GM23248 (cell line): ENCODE results near the gene TM9SF1. TPM values are rescaled to one million over a fixed set of nuclear protein-coding genes. Genes with fewer than 3 reads are reported as not detected.

Source experiments
- DNase-seq: peaks from one replicate; pipeline ENCODE4 v3.0.0-alpha.2; 2015
- H2AFZ ChIP-seq: fragments of 200-600 bp; sonication (generic); 2 replicates; pipeline ENCODE4 v1.6.1; 2016; ENCODE audit warnings: antibody characterized with exemption
- H3F3A ChIP-seq: fragments of 200-600 bp; sonication (generic); 2 replicates; pipeline ENCODE4 v1.6.1; 2016; ENCODE audit warnings: mild to moderate bottlenecking, antibody characterized with exemption, mixed run types; ENCODE audit not compliant: insufficient read depth
- H3K27ac ChIP-seq: fragments of 200-600 bp; sonication (generic); 2 replicates; pipeline ENCODE4 v1.5.1; 2016; ENCODE audit warnings: mild to moderate bottlenecking
- H3K27me3 ChIP-seq: fragments of 200-600 bp; sonication (generic); replicated peaks from 2 replicates; pipeline ENCODE4 v1.6.1; 2016; ENCODE audit warnings: mild to moderate bottlenecking; ENCODE audit not compliant: insufficient read depth
- H3K36me3 ChIP-seq: fragments of 200-600 bp; sonication (generic); 2 replicates; pipeline ENCODE4 v1.6.1; 2016; ENCODE audit warnings: low read depth, mild to moderate bottlenecking
- H3K4me1 ChIP-seq: fragments of 200-600 bp; sonication (generic); 2 replicates; pipeline ENCODE4 v1.6.1; 2016; ENCODE audit warnings: mild to moderate bottlenecking; ENCODE audit not compliant: insufficient read depth
- H3K4me2 ChIP-seq: fragments of 200-600 bp; sonication (generic); one replicate; pipeline ENCODE4 v1.6.1; 2016; ENCODE audit warnings: mild to moderate bottlenecking; ENCODE audit not compliant: unreplicated experiment
- H3K4me3 ChIP-seq: fragments of 200-600 bp; sonication (generic); 2 replicates; pipeline ENCODE4 v1.5.1; 2016; ENCODE audit warnings: mild to moderate bottlenecking
- H3K79me2 ChIP-seq: fragments of 200-600 bp; sonication (generic); 2 replicates; pipeline ENCODE4 v1.6.1; 2016; ENCODE audit warnings: mild to moderate bottlenecking; ENCODE audit not compliant: insufficient read depth
- H3K9ac ChIP-seq: fragments of 200-600 bp; sonication (generic); 2 replicates; pipeline ENCODE4 v1.6.1; 2016; ENCODE audit warnings: mild to moderate bottlenecking
- H3K9me2 ChIP-seq: fragments of 200-600 bp; sonication (generic); 2 replicates; pipeline ENCODE4 v1.6.1; 2016; ENCODE audit warnings: mixed run types, mild to moderate bottlenecking, moderate library complexity; ENCODE audit not compliant: insufficient read depth
- H3K9me3 ChIP-seq: fragments of 200-600 bp; sonication (generic); one replicate; pipeline ENCODE4 v1.6.1; 2017; ENCODE audit warnings: low read depth
- H4K20me1 ChIP-seq: fragments of 200-600 bp; sonication (generic); 2 replicates; pipeline ENCODE4 v1.6.0; 2016; ENCODE audit not compliant: insufficient read depth
- EZH2 ChIP-seq: fragments of 200-600 bp; sonication (generic); IDR thresholded peaks from 2 replicates; pipeline ENCODE4 v1.6.1; 2018; ENCODE audit warnings: antibody characterized with exemption, mild to moderate bottlenecking; ENCODE audit not compliant: insufficient read depth, poor library complexity, severe bottlenecking
- EZH2phosphoT487 ChIP-seq: fragments of 200-600 bp; sonication (generic); IDR thresholded peaks from 2 replicates; pipeline ENCODE4 v1.6.1; 2018; ENCODE audit warnings: antibody characterized with exemption, moderate library complexity, mild to moderate bottlenecking, low read depth; ENCODE audit not compliant: insufficient read depth
- WGBS, 2 experiments: methylation state at CpG; one replicate each; pipeline ENCODE4 v1.1.6; 2015 to 2017; ENCODE audit warnings: low lambda C conversion rate in 2 of 2, low coverage in 1 of 2; ENCODE audit errors: missing lambda C conversion rate in 2 of 2; 5-methylcytosine and 5-hydroxymethylcytosine counted together
- in situ Hi-C: fragments of 300-500 bp; cut with MboI; formaldehyde crosslinking; loops from 2 replicates; pipeline ENCODE4 v1.15.0; 2020
- polyA plus RNA-seq: library from polyadenylated mRNA; unstranded; fragments of >200 nt; fragmentation: Nextera tagmentation; extraction: Ambion mirVana; gene quantifications from 2 replicates; pipeline ENCODE4 v1.2.1, GENCODE V29; 2016
- total RNA-seq: library from RNA; depleted of rRNA; stranded (reverse); fragments of >200 nt; shearing (Covaris generic); gene quantifications from 2 replicates; pipeline ENCODE4 v1.2.3, GENCODE V29; 2014

TM9SF1 gene
- total and polyA plus RNA-seq, 2 experiments from 2014 or later = 93.8 to 102 TPM

DNA sequence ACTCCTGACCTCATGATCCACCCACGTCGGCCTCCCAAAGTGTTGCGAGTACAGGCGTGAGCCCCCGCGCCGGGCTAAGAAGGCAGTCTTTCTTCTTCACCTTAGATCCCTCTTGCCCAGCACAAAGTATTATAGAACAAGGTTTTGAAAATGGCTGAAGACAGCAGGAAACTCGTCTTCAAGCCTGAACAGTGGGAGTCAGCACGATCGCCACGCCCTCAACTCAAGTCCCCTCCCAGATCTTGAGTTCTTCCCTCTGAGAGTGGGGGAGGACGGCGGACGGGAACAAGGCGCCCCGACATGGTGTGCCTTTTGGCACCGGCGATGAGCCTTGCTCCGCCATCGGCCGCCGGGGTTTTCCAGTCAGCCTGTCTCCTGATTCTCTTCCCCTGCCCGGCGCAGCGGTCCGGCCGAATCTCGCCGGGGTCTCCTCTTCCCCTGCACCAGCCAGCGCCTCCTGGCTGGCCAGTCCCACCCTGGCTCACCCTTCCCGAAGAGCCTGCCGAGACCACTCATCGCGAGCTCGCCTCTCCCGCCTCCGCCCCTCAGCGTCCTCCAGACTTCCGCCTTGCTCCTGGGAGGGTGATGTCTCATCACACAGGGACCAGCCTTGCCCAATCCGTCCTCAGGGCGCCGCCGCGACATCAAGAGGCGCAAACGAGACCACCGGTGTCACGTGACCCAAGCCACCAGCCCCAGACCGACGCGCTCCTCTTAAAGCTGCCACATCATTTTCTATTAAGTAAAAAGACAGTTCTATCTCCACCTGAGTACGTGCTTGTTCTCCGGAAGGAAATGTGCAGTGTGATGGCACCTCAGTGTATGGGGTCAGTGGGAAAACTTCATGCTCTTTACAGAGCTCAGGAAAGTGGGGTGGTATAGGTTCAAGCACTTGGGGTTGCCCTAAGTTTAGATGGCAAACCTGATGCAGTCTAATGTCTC is 18.0 kb upstream of the TM9SF1 start, which contains the start of gene CHMP4A:
Gene CHMP4A (minus strand): TSS at position 565 of the 942 bp plus-strand sequence. CDS start 49 bp downstream, at position 516.
- peak within 1 kb of the TSS; percentile 99 for H3K27ac ChIP-seq
- peaks cover 8% of the 10 kb centered on the region; the same call in 1 of the 2 replicates for H3K36me3 ChIP-seq
- peaks cover 15% of the 10 kb centered on the region for H3K79me2 ChIP-seq
- H2AFZ ChIP-seq = peak within 1 kb of the TSS; percentile 90
- H3K4me2 ChIP-seq = peak within 1 kb of the TSS; percentile 86
- no peaks in the 10 kb centered on the region for H3K27me3 ChIP-seq
- no peaks in the 10 kb centered on the region for H3K9me2 ChIP-seq
- no peaks in the 10 kb centered on the region for H3K9me3 ChIP-seq
- H3K9ac ChIP-seq = peak within 1 kb of the TSS; percentile 98
- peak; percentile 100 for DNase-seq
- 0 to 1% methylated on average over 46 to 52 of the region's 53 CpGs for WGBS, 2 experiments
- peaks cover 9% of the 10 kb centered on the region for H3K4me1 ChIP-seq
- H3K4me3 ChIP-seq = peak within 1 kb of the TSS; percentile 75
- in situ Hi-C loops = no loop called here
- peaks cover 29% of the 10 kb centered on the region for H3F3A ChIP-seq
- no peaks in the 10 kb centered on the region for H4K20me1 ChIP-seq
- TF ChIP-seq EZH2 (no peak), EZH2phosphoT487 (no peak)

GRCh38 chr14:24211311-24211710 is 16.1 kb upstream of the TM9SF1 start:
- Histone ChIP-seq H3K27me3 (no peaks in the 10 kb centered on the region), H3K36me3 (peaks cover 8% of the 10 kb centered on the region; the same call in 1 of the 2 replicates), H3K9me3 (no peaks in the 10 kb centered on the region), H3K4me2 (no peak overlapping the region), H3F3A (peaks cover 17% of the 10 kb centered on the region), H2AFZ (no peak overlapping the region), H4K20me1 (no peaks in the 10 kb centered on the region), H3K4me3 (no peak overlapping the region), H3K9me2 (no peaks in the 10 kb centered on the region), H3K27ac (no peak overlapping the region), H3K9ac (no peak overlapping the region), H3K4me1 (peaks cover 9% of the 10 kb centered on the region), H3K79me2 (peaks cover 10% of the 10 kb centered on the region)
- DNase-seq = no peak
- in situ Hi-C loops = no loop called here
- 92 to 94% methylated on average over 6 of the region's 6 CpGs for WGBS, 2 experiments
- no peak for TF ChIP-seq EZH2phosphoT487
- no peak for TF ChIP-seq EZH2

- Histone ChIP-seq H3K4me1 (no peaks in the 10 kb centered on the region; the same call in 1 of the 2 replicates), H3K9me2 (no peaks in the 10 kb centered on the region), H3K4me3 (no peak overlapping the region), H3K79me2 (peaks cover 19% of the 10 kb centered on the region), H3K27me3 (no peaks in the 10 kb centered on the region), H3K9ac (no peak overlapping the region), H3F3A (no peaks in the 10 kb centered on the region), H2AFZ (no peak overlapping the region), H3K4me2 (no peak overlapping the region), H4K20me1 (no peaks in the 10 kb centered on the region), H3K36me3 (peaks cover 8% of the 10 kb centered on the region; the same call in 1 of the 2 replicates), H3K9me3 (no peaks in the 10 kb centered on the region), H3K27ac (no peak overlapping the region)
- no peak for DNase-seq
- TF ChIP-seq EZH2 = no peak
- no peak for TF ChIP-seq EZH2phosphoT487
- 100% methylated on average over 2 of the region's 2 CpGs for WGBS, 2 experiments
- in situ Hi-C loops = no loop called here
These were observed 12.4 kb upstream of the TM9SF1 start for GRCh38 chr14:24207625-24208024.

- no peak overlapping the region for H3K27ac ChIP-seq
- no peak overlapping the region for H3K9ac ChIP-seq
- TF ChIP-seq EZH2 = no peak
- no peak for TF ChIP-seq EZH2phosphoT487
- 98 to 100% methylated on average over 5 of the region's 5 CpGs for WGBS, 2 experiments
- no peaks in the 10 kb centered on the region for H3F3A ChIP-seq
- H3K36me3 ChIP-seq = peaks cover 8% of the 10 kb centered on the region; the same call in 1 of the 2 replicates
- H3K79me2 ChIP-seq = peaks cover 20% of the 10 kb centered on the region
- no peaks in the 10 kb centered on the region for H3K9me2 ChIP-seq
- no peaks in the 10 kb centered on the region for H3K9me3 ChIP-seq
- H3K27me3 ChIP-seq = no peaks in the 10 kb centered on the region
- no peaks in the 10 kb centered on the region for H4K20me1 ChIP-seq
- no peak overlapping the region for H2AFZ ChIP-seq
- no peak overlapping the region for H3K4me2 ChIP-seq
- H3K4me3 ChIP-seq = no peak overlapping the region
- no peak for DNase-seq
- in situ Hi-C loops = no loop called here
- H3K4me1 ChIP-seq = no peaks in the 10 kb centered on the region; the same call in 1 of the 2 replicates
These were observed 11.9 kb upstream of the TM9SF1 start for GRCh38 chr14:24207104-24207551.
